Large intestine (tissue), 3 donors: ENCODE results near the gene SLC25A27. TPM values are rescaled to one million over a fixed set of nuclear protein-coding genes. Genes with fewer than 3 reads are reported as not detected.
"Not testable (repeated sequence)": the region's sequence is repeated elsewhere in the genome, so short reads cannot be mapped to it uniquely, and the experiment has no call there.

Experiments
- DNase-seq, 2 donors: peaks; one replicate each; pipeline versions ENCODE4 v3.0.0 to v3.0.0-alpha.2; 2013
- H3K27ac ChIP-seq: one replicate; pipeline ENCODE4 v1.5.1; 2013; ENCODE audit warnings: low read length
- H3K27me3 ChIP-seq: 2 replicates; pipeline ENCODE4 v1.6.1; 2013; ENCODE audit warnings: low read length; ENCODE audit not compliant: control insufficient read depth, insufficient read depth
- H3K36me3 ChIP-seq: 2 replicates; pipeline ENCODE4 v1.6.1; 2013; ENCODE audit warnings: low read length; ENCODE audit not compliant: control insufficient read depth, insufficient read depth
- H3K4me1 ChIP-seq: one replicate; pipeline ENCODE4 v1.6.1; 2013; ENCODE audit warnings: low read length; ENCODE audit not compliant: control insufficient read depth, insufficient read depth
- H3K4me3 ChIP-seq: one replicate; pipeline ENCODE4 v1.5.1; 2013; ENCODE audit warnings: low read length
- H3K9me3 ChIP-seq: one replicate; pipeline ENCODE4 v1.6.1; 2013; ENCODE audit warnings: mild to moderate bottlenecking, low read depth, low read length, moderate library complexity; ENCODE audit not compliant: control insufficient read depth
- WGBS: methylation state at CpG from one replicate; pipeline ENCODE4 v1.1.5; 2013; ENCODE audit warnings: low lambda C conversion rate; ENCODE audit not compliant: insufficient coverage; 5-methylcytosine and 5-hydroxymethylcytosine counted together
- polyA plus RNA-seq: library from polyadenylated mRNA; unstranded; fragments of 120-200 nt; gene quantifications from one replicate; pipeline ENCODE4 v1.2.1, GENCODE V29; 2013

SLC25A27 gene
- polyA plus RNA-seq, 1 donor, result 52.9 TPM

GRCh38 chr6:46628976-46629375 is 23.8 kb upstream of the SLC25A27 start:
- H3K4me1 ChIP-seq, result no peaks in the 10 kb centered on the region
- H3K4me3 ChIP-seq, result no peak overlapping the region
- H3K9me3 ChIP-seq, result no peaks in the 10 kb centered on the region
- H3K27ac ChIP-seq, result no peak overlapping the region
- H3K27me3 ChIP-seq, result no peaks in the 10 kb centered on the region
- WGBS, result no CpG with 5 or more reads among the region's 3 CpGs
- no peaks in the 10 kb centered on the region for H3K36me3 ChIP-seq
- no peak for DNase-seq

DNA sequence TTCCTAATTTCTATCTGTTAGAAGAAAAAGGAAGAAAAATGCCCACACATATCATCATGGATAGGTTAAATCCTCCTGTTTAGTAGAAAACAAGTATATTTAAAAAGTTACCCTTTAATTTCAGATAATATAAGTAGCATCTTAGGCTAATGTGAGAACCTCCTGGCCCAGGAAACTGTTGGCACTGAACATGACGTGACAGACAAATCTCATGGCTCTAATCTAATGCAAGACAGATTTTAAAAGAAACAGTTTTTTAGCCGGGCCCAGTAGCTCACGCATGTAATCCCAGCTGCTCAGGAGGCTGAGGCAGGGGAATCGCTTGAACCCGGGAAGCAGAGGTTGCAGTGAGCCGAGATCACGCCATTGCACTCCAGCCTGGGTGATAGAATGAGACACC is 23.1 kb upstream of the SLC25A27 start:
- Histone ChIP-seq H3K4me3 (no peak overlapping the region), H3K9me3 (no peaks in the 10 kb centered on the region), H3K27me3 (no peaks in the 10 kb centered on the region), H3K36me3 (no peaks in the 10 kb centered on the region), H3K4me1 (no peaks in the 10 kb centered on the region), H3K27ac (no peak overlapping the region)
- no CpG with 5 or more reads among the region's 7 CpGs for WGBS
- no peak for DNase-seq

DNA sequence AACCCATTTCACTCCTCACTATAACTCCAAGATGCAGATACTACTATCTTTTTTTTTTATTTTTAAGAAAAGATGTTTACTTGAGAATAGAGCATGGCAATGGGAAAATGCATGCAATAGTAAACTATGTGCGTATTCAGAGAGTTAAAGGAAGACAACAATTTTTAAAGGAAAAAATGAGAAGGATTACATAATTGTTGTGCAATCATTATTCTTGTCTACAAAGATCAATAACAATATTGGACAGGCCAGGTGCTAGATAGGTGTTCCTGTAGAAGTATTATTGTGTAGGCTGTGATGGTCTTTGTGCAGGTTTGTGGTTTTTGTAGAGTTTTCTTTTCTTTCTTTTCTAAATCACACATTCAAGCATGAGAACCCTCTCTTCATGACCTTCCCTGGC is 20.7 kb upstream of the SLC25A27 start:
- Histone ChIP-seq H3K4me3 (no peak overlapping the region), H3K27ac (no peak overlapping the region), H3K4me1 (no peaks in the 10 kb centered on the region), H3K27me3 (no peaks in the 10 kb centered on the region), H3K36me3 (no peaks in the 10 kb centered on the region), H3K9me3 (no peaks in the 10 kb centered on the region)
- no peak for DNase-seq
- WGBS, result 100% methylated on average over 1 of the region's 1 CpG

DNA sequence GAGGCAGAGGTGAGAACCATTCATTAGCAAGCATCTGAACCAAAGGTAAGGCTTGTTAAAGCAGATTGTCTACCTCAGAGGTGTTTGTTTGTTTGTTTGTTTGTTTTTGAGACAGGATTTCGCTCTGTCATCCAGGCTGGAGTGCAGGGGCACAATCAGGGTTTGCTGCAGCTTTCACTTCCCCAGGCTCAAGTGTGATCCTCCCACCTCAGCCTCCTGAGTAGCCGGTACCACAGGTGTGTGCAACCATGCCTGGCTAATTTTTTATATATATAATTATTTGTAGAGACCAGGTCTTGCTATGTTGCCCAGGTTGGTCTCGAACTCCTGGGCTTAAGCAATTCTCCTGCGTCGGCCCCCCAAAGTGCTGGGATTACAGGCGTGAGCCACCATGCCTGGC is 17.3 kb upstream of the SLC25A27 start:
- WGBS, result no CpG with 5 or more reads among the region's 6 CpGs
- Histone ChIP-seq H3K27me3 (no peaks in the 10 kb centered on the region), H3K4me3 (no peak overlapping the region), H3K36me3 (no peaks in the 10 kb centered on the region), H3K4me1 (no peaks in the 10 kb centered on the region), H3K27ac (no peak overlapping the region), H3K9me3 (no peaks in the 10 kb centered on the region)
- no peak for DNase-seq

GRCh38 chr6:46637145-46637544 is 15.6 kb upstream of the SLC25A27 start:
- no peaks in the 10 kb centered on the region for H3K27me3 ChIP-seq
- H3K9me3 ChIP-seq, result no peaks in the 10 kb centered on the region
- no peaks in the 10 kb centered on the region for H3K4me1 ChIP-seq
- H3K4me3 ChIP-seq, result no peak overlapping the region
- H3K36me3 ChIP-seq, result no peaks in the 10 kb centered on the region
- WGBS, result 60% methylated on average over 1 of the region's 5 CpGs
- no peak overlapping the region for H3K27ac ChIP-seq
- DNase-seq, result no peak

DNA sequence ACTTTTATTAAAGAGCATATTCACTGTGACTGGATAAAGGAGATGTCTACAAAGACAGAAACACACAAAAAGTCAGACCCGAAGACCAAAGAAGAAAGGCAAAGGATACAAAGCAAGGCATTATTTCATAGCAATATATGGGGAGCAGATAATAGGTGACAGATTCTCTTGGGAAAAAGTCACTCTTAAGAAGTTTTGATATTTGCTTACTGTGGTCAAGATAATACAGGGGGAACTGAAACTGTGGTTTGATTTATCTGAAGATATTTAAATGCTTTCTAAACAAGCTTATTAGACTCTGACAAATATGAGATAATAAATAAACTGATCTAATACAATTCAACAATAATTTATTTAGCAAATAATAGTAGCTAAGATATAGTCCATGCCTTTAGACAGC is 14.8 kb upstream of the SLC25A27 start:
- WGBS, result 100% methylated on average over 1 of the region's 1 CpG
- Histone ChIP-seq H3K36me3 (no peaks in the 10 kb centered on the region), H3K27ac (no peak overlapping the region), H3K4me1 (no peaks in the 10 kb centered on the region), H3K9me3 (no peaks in the 10 kb centered on the region), H3K27me3 (no peaks in the 10 kb centered on the region), H3K4me3 (no peak overlapping the region)
- DNase-seq, result no peak

- no peaks in the 10 kb centered on the region for H3K4me1 ChIP-seq
- no peak overlapping the region for H3K4me3 ChIP-seq
- H3K9me3 ChIP-seq, result no peaks in the 10 kb centered on the region
- WGBS, result no CpG with 5 or more reads among the region's 2 CpGs
- H3K27ac ChIP-seq, result no peak overlapping the region
- H3K36me3 ChIP-seq, result no peaks in the 10 kb centered on the region
- H3K27me3 ChIP-seq, result no peaks in the 10 kb centered on the region
- DNase-seq, result no peak
Measured at GRCh38 chr6:46638650-46639049, 14.1 kb upstream of the SLC25A27 start.

DNA sequence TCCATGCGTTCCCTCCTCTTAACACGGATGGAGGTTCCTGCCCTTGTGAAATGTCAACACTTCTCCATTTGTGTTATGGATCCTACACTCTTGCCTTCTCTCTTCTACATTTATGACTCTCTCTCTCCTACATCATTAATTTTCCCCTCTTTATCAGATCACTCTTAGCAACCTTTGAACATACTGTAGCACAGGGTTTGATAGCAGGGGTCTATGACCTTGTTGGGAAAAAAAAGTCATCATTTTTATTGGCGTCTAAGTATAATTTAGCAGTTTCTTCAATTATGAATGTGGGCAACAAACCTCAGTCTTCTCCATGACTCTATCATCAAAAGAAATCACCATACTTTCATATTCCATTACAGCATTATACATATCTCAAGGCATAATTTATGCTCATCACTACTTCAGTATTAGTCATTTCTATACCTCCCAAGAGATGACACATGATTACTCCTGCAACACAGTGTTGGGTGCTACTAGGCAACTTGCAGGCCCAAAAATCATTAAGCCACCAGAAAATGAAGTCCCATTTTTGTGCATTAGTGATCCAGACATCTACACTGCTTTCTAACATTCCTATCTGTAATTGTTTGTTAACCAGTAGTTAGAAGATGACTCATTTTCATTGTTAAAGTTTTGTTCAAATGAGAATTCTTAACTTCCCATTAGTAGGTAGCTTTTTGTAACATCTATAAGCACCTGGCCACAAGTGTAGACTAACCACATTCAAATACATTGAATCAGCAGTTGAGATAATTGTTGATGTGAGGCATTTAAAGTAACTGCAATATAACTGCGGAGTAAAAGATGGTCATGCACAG is 9.6 kb upstream of the SLC25A27 start:
- Histone ChIP-seq H3K9me3 (no peaks in the 10 kb centered on the region), H3K27me3 (no peaks in the 10 kb centered on the region), H3K4me1 (no peaks in the 10 kb centered on the region), H3K27ac (no peak overlapping the region), H3K4me3 (no peak overlapping the region), H3K36me3 (no peaks in the 10 kb centered on the region)
- WGBS, result 70% methylated on average over 2 of the region's 4 CpGs
- peak in 1 of 2 donors; percentile 15 for DNase-seq

- Histone ChIP-seq H3K36me3 (no peaks in the 10 kb centered on the region), H3K9me3 (no peaks in the 10 kb centered on the region), H3K27me3 (no peaks in the 10 kb centered on the region), H3K27ac (no peak overlapping the region), H3K4me3 (no peak overlapping the region), H3K4me1 (peaks cover 6% of the 10 kb centered on the region)
- no peak for DNase-seq
- WGBS, result no CpG with 5 or more reads among the region's 1 CpG
Measured at GRCh38 chr6:46645265-46645664, 7.5 kb upstream of the SLC25A27 start.

- H3K27ac ChIP-seq, H3K27me3 ChIP-seq, H3K36me3 ChIP-seq, H3K9me3 ChIP-seq, H3K4me3 ChIP-seq, DNase-seq: not testable (repeated sequence)
- peaks cover 11% of the 10 kb centered on the region for H3K4me1 ChIP-seq
- WGBS, result no CpG with 5 or more reads among the region's 4 CpGs
Measured at GRCh38 chr6:46648108-46648507, 4.7 kb upstream of the SLC25A27 start.
